SW480 (cell line): ENCODE measurements around the gene GAP43.

ENCODE experiments used
- DNase-seq: peaks from one replicate; pipeline ENCODE4 v3.0.0-alpha.2; 2016; ENCODE audit warnings: low spot score

GAP43 gene

GRCh38 chr3:115623044-115623868 lies at the start of gene GAP43:
GAP43 (plus strand) TSS chr3:115623510; CDS start chr3:115623690, 180 bp downstream.
- peak; percentile 50 for DNase-seq

- no peak for DNase-seq
These were observed 46.9 kb upstream of the GAP43 start for GRCh38 chr3:115576325-115576875.

GRCh38 chr3:115577000-115577399 lies 46.3 kb upstream of the GAP43 start:
- DNase-seq, result no peak

- DNase-seq, result no peak
These were observed 45.0 kb upstream of the GAP43 start for GRCh38 chr3:115578331-115578730.

DNA sequence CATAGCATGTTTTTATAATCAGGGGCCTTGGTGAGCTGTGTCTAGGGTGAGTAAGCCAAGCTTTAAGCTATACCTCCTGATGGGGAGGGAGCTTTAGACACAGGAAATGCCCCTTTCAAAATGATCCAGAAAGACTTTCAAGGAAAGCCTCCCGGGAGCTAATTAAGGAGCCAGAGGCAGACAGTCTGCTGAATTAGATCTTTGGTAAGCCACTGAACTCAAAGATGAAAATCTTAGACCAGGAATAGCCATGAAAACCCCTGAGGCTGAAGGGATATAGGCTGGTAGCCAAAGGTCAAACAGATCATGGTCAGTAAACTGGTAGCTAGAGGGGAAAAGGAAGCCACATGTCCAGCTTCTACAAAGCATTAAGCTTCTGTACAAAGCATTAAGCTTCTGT lies 42.7 kb upstream of the GAP43 start:
- no peak for DNase-seq

- peak; percentile 46 for DNase-seq
These were observed 41.8 kb upstream of the GAP43 start for GRCh38 chr3:115581362-115582135.

GRCh38 chr3:115588201-115589115 lies 34.9 kb upstream of the GAP43 start:
- DNase-seq, result no peak

- no peak for DNase-seq
These were observed 32.4 kb upstream of the GAP43 start for GRCh38 chr3:115590873-115591272.

DNA sequence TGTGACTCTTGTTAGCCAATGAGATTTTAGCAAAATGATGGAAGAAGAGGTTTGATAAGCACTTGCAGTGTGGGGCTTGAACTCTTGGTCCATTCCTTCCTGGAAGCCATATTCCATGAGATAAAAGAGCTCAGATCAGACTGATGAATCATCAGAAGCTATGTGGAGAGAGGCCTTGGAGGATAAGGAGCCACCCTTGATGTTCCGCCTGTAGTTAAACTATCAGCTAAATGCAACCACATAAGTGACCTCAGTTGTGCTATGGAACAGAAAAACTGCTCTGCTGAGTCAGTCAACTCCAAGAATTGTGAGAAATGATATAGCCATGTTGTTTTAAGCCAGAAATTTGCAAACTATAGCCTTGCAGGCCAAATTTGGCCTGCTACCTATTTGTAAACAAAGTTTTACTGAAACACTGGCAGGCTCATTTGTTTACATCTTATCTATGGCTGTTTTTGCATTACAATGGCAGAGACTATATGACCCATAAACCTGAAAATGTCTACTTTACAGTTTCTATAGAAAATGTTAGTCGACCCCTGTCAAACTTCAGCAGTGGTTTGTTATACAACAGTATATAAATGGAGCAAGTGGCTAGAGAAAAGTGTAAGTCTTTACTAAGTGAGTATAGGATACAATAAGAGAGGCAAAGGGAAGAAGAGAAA lies 27.6 kb upstream of the GAP43 start:
- peak; percentile 17 for DNase-seq

- DNase-seq, result no peak
These were observed 25.1 kb upstream of the GAP43 start for GRCh38 chr3:115598216-115598615.

- DNase-seq, result no peak
These were observed 21.1 kb upstream of the GAP43 start for GRCh38 chr3:115602194-115602593.

GRCh38 chr3:115611630-115612029 lies 11.7 kb upstream of the GAP43 start:
- DNase-seq, result no peak

DNA sequence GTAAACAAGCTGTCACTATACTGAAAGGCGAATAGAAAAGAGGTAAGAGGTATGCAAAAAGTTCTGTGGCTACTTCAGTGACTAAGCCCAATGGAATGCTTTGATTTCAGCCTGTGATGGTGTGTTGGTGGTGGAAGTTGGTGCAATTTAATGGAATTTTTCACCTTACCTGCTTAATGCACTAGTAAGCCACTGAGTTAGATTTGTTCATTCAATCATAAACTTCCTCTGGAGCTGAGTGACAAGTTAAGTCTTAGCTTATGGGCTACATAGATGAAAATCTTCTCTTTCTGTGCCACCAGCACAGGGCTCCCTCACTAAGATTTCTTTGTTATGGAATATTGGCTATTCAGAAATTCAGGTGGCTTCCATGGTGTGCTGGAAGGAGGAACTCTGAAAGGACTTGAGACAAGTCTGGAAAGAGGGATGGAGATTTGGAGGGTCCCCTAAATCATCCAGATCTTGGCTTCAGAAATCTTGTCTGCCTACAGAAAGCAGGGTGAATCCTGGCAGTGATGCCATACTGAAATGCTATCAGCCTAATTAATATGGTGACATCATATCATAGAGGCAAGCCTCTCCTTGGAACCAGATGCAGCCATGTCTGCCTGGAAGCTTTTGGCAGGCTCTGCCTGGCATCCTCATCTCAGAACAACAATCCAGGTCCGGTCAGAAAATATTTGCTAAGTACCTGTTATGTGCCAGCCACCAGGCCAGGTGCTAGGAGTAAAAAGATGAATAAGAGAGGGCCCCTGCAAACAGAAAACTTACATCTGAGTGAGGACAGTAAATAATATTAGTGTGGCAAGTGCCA lies 8.1 kb upstream of the GAP43 start:
- peak; percentile 97 for DNase-seq

- no peak for DNase-seq
These were observed 6.8 kb upstream of the GAP43 start for GRCh38 chr3:115616461-115616860.

- DNase-seq, result no peak
These were observed 5.7 kb upstream of the GAP43 start for GRCh38 chr3:115617591-115617990.

DNA sequence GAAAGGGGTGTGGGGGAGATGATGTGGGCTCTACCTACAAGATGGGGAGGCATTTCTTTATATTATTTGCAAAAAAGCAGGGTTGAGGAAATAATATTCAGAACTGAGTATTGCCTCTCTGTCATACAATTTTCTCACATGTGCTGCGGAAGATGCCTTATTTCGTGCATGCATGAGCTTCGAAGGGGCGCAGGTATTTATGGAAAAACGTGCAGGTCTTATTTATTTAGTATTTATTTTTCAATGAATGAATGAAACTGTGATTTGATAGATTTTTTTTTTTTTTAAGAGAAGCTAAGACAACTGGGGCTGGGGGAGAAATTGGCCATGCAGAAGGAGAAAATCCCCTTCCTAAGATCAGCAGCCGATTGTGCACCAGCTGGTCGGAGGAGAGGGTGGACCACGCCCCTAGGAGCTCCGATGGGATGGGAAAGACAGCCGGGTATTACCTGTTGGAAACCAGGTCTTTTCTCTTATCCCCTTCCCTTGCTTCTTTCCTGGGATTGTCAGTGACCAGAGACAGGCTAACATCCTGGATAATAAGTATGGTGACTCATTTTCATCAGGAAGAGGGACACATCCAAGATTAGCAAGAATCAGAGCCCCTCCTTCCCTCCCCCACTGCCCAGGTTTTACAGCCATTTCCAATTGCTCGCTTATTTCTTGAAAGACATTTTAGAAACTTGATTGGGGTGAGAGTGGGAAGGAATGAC lies 875 bp downstream of the GAP43 start:
- no peak for DNase-seq

GRCh38 chr3:115624901-115625300 lies 1.6 kb downstream of the GAP43 start:
- DNase-seq, result no peak

- DNase-seq, result peak; percentile 8
These were observed 2.7 kb downstream of the GAP43 start for GRCh38 chr3:115626006-115626409.

- DNase-seq, result no peak
These were observed 3.4 kb downstream of the GAP43 start for GRCh38 chr3:115626721-115627120.
